ENCODE results near the gene GRIK5. TPM values are rescaled to one million over a fixed set of nuclear protein-coding genes. Genes with fewer than 3 reads are reported as not detected.
A peak's percentile ranks its signal among the peaks of the same experiment; 100 is the strongest.

GRIK5 gene, protein sequence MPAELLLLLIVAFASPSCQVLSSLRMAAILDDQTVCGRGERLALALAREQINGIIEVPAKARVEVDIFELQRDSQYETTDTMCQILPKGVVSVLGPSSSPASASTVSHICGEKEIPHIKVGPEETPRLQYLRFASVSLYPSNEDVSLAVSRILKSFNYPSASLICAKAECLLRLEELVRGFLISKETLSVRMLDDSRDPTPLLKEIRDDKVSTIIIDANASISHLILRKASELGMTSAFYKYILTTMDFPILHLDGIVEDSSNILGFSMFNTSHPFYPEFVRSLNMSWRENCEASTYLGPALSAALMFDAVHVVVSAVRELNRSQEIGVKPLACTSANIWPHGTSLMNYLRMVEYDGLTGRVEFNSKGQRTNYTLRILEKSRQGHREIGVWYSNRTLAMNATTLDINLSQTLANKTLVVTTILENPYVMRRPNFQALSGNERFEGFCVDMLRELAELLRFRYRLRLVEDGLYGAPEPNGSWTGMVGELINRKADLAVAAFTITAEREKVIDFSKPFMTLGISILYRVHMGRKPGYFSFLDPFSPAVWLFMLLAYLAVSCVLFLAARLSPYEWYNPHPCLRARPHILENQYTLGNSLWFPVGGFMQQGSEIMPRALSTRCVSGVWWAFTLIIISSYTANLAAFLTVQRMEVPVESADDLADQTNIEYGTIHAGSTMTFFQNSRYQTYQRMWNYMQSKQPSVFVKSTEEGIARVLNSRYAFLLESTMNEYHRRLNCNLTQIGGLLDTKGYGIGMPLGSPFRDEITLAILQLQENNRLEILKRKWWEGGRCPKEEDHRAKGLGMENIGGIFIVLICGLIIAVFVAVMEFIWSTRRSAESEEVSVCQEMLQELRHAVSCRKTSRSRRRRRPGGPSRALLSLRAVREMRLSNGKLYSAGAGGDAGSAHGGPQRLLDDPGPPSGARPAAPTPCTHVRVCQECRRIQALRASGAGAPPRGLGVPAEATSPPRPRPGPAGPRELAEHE
- polyA plus RNA-seq (2013, experiment 1 of 2): 25.3 TPM
- polyA plus RNA-seq (2013, experiment 2 of 2): 27.2 TPM

DNA sequence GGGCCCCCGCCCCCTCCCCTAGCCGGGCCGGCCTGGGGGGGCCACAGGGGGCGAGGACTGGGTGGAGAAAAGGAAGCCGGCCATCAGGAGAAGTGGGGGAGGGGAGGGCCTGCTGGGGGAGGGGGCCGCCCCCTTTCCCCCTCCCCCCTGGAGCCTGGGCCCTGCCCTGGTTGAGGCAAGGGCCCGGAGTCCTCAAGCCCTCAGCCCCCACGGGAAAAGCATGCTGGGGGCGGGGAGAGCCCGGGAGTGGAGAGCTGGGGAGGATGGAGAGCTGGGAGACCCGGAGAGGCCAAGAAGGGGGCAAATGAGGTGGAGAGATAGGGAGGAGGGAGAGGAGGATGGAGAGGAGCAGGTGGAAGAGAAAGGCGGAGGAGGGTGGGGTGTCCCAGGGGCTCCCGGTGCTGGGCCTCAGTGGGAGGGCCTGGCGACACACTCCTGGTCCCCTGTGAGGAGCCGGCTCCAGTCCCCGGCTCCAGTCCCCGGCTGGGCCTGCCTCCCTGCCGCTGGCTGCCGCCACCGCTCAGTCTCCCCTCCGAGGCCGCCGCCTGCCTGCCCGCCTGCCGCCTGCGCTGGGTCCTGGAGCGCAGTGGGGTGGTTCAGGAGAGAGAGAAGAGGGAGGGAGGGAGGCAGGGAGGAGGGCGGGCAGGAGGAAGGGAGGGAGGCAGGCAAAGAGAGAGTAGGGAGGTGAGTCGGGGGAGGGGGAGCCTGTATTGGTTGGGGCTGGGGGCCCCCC, at the start of gene GRIK5:
Gene GRIK5, minus strand, starts transcription at position 588 of the 733 bp plus-strand sequence. CDS start 4,436 bp downstream, outside the sequence.
- H3K4me1 ChIP-seq (ENCODE audit: insufficient read depth, low read length): 0 out of 2 replicates have a peak, but pooled peaks cover 7% of the 10 kb centered on the region
- H3K36me3 ChIP-seq (ENCODE audit: insufficient read depth, low read length): peaks cover 11% of the 10 kb centered on the region
- H3K4me3 ChIP-seq (ENCODE audit: low read length): peak within 1 kb of the TSS; percentile 60
- no peaks in the 10 kb centered on the region for H3K9me3 ChIP-seq (ENCODE audit: insufficient read depth, low read depth, low read length)
- 0 out of 2 replicates have a peak within 1 kb of the TSS, but pooled peaks have one; percentile 35 for H3K27ac ChIP-seq (ENCODE audit: low read depth, low read length)
- WGBS: 3% methylated on average over 25 of the region's 29 CpGs
- H3K9ac ChIP-seq (ENCODE audit: low read depth, low read length): peak within 1 kb of the TSS; percentile 64
- H3K27me3 ChIP-seq (ENCODE audit: insufficient read depth, low read length): no peaks in the 10 kb centered on the region

DNA sequence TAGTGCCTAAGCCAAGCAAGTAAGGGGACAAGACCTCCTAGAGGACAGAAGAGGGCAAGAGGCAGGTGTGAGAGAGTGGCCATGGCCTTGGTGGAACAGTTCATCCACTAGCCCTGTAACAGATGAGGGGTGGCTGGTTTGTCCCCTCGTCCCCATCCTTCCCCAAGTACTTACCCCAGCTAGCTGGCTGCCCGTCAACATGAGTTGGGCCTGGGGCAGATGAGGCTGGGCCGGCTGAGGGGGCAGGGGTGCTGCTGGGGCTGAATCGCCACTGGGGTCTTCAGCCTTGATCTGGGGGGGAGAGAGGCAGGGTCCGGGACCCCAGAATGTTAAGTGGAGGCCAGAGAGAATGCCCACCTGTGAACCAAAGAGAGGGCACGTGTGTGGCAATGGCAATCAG, 47.1 kb upstream of the GRIK5 start:
- H3K4me1 ChIP-seq (ENCODE audit: insufficient read depth, low read length): peaks cover 29% of the 10 kb centered on the region
- no peaks in the 10 kb centered on the region for H3K36me3 ChIP-seq (ENCODE audit: insufficient read depth, low read length)
- no peak overlapping the region for H3K4me3 ChIP-seq (ENCODE audit: low read length)
- H3K9ac ChIP-seq (ENCODE audit: low read depth, low read length): no peak overlapping the region
- no peaks in the 10 kb centered on the region for H3K27me3 ChIP-seq (ENCODE audit: insufficient read depth, low read length)
- no peaks in the 10 kb centered on the region for H3K9me3 ChIP-seq (ENCODE audit: insufficient read depth, low read depth, low read length)
- no peak overlapping the region for H3K27ac ChIP-seq (ENCODE audit: low read depth, low read length)
- 92% methylated on average over 6 of the region's 6 CpGs for WGBS

DNA sequence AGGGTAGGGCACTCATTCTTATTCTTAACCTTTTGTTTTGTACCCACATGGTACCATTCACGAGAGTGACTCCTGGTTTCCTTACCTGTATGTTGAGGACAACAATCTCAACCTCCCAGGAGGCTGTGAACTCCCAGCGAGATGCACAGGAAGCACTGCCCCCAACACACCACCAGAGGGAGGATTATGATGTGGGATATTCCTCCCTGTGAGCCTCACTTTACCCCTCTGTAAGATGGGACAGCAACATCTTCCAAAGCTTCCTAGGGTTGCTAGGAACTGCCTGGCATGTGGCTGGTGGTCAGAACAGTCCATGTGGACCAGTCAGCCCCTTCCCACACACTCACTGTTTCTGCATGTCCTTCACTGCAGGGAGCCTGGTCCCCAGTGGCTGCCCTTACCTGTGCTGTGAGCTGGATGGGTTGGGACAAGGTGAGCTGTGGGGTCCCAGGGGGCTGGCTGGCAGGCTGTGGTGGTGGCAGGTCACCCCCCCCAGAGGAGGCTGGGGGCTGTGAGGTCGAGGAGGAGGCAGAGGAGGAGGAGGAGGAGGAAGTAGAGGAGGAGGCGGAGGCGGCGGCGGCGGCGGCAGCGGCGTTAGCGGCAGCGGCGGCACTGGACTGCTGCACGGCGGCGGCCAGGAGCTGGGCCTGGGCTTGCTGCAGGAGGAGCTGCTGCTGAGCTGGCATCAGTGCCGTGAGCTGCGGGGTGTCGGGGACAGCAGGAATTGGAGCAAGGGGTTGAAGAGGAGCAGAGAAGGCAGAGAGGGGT, 46.5 kb upstream of the GRIK5 start:
- WGBS: 95% methylated on average over 19 of the region's 20 CpGs
- H3K9ac ChIP-seq (ENCODE audit: low read depth, low read length): no peak overlapping the region

GRCh38 chr19:42115705-42116104, 45.7 kb upstream of the GRIK5 start:
- Histone ChIP-seq H3K36me3 (ENCODE audit: insufficient read depth, low read length) (no peaks in the 10 kb centered on the region), H3K27me3 (ENCODE audit: insufficient read depth, low read length) (no peaks in the 10 kb centered on the region), H3K9ac (ENCODE audit: low read depth, low read length) (no peak overlapping the region), H3K4me1 (ENCODE audit: insufficient read depth, low read length) (peaks cover 18% of the 10 kb centered on the region), H3K9me3 (ENCODE audit: insufficient read depth, low read depth, low read length) (no peaks in the 10 kb centered on the region), H3K27ac (ENCODE audit: low read depth, low read length) (no peak overlapping the region), H3K4me3 (ENCODE audit: low read length) (no peak overlapping the region)
- 94% methylated on average over 4 of the region's 4 CpGs for WGBS

More for the DNA sequence above, 46.5 kb upstream of the GRIK5 start:
- Histone ChIP-seq H3K27ac (ENCODE audit: low read depth, low read length) (no peak overlapping the region), H3K4me1 (ENCODE audit: insufficient read depth, low read length) (peaks cover 23% of the 10 kb centered on the region), H3K9me3 (ENCODE audit: insufficient read depth, low read depth, low read length) (no peaks in the 10 kb centered on the region), H3K4me3 (ENCODE audit: low read length) (no peak overlapping the region), H3K36me3 (ENCODE audit: insufficient read depth, low read length) (no peaks in the 10 kb centered on the region), H3K27me3 (ENCODE audit: insufficient read depth, low read length) (no peaks in the 10 kb centered on the region)

DNA sequence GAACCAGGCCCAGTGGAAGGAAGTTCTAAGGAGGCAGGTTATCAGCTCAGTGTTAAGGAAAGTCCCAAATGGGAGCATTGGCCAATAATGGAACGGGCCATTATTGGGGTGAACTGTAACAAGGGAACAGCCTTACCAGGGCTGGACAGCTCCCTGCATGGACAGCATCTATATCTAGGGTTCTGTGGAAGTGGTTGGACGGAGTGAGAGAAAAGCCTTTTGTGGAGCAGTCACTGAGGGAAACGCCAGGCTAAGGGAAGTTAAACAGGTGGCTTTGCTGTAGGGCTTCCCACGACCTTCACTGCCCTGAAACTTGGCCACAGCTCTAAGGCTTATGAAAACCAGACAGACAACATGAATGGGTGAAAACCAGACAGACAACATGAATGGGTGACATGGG, 45.2 kb upstream of the GRIK5 start:
- Histone ChIP-seq H3K4me3 (ENCODE audit: low read length) (no peak overlapping the region), H3K27me3 (ENCODE audit: insufficient read depth, low read length) (no peaks in the 10 kb centered on the region), H3K4me1 (ENCODE audit: insufficient read depth, low read length) (peaks cover 18% of the 10 kb centered on the region), H3K36me3 (ENCODE audit: insufficient read depth, low read length) (no peaks in the 10 kb centered on the region), H3K9me3 (ENCODE audit: insufficient read depth, low read depth, low read length) (no peaks in the 10 kb centered on the region), H3K27ac (ENCODE audit: low read depth, low read length) (no peak overlapping the region), H3K9ac (ENCODE audit: low read depth, low read length) (no peak overlapping the region)
- 92% methylated on average over 4 of the region's 4 CpGs for WGBS

DNA sequence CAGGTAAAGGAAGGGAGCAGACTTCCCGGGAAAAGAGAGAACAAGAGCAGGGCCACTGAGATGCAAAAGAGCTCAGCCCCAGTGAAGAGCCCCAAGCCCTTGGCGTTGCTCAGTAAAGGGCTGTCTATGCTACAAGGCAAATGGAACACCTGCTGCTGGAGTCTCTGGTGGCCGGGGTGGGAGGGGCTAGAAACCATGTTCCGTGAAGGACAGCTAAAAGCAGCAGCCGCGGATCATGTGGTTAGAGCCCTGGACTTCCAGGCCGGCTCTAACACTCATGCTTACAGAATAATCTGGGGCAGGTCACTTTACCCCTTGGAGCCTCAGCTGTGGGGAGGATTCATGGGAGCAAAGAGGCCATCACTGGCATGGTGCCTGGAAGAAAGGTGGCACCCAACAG, 44.4 kb upstream of the GRIK5 start:
- Histone ChIP-seq H3K4me1 (ENCODE audit: insufficient read depth, low read length) (peaks cover 18% of the 10 kb centered on the region), H3K4me3 (ENCODE audit: low read length) (no peak overlapping the region), H3K27me3 (ENCODE audit: insufficient read depth, low read length) (no peaks in the 10 kb centered on the region), H3K27ac (ENCODE audit: low read depth, low read length) (no peak overlapping the region; the same call in 1 of the 2 replicates), H3K36me3 (ENCODE audit: insufficient read depth, low read length) (no peaks in the 10 kb centered on the region), H3K9ac (ENCODE audit: low read depth, low read length) (no peak overlapping the region), H3K9me3 (ENCODE audit: insufficient read depth, low read depth, low read length) (no peaks in the 10 kb centered on the region)
- WGBS: 27% methylated on average over 7 of the region's 7 CpGs

DNA sequence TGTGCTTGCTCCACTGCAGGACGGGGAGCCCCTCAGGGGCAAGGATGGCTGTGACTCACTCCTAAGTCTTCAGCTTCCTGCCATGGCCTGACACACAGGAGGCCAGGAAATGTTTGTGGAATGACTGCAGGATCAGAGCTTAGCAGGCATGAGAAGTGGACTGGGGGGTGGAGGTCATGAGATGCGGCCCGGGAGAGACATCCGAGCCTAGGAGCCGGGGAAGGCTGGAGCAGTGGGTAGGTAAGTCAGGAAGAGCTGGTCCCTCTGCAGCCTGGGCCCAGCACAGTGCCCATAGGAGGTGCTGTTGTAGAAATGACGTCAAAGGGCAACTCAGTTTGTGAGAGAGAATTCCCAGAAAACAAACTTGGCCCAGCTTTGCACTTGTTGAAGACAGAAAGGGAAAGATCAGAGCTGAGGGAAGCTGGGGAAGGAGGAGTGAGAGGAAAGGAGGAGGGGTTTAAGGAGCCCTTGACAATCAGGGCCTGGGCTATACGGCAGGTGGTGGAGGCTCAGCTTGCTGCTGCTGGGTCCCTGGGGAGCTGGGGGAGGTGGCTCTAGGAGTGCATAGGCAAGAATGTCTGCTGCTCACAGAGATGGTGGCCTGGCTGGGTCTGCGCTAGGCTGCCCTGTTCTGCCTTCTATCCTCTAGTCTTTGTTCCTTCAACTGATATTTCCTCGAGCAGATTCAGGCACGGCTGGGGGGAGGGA, 43.8 kb upstream of the GRIK5 start:
- no peaks in the 10 kb centered on the region for H3K9me3 ChIP-seq (ENCODE audit: insufficient read depth, low read depth, low read length)
- 35% methylated on average over 10 of the region's 10 CpGs for WGBS
- H3K4me3 ChIP-seq (ENCODE audit: low read length): no peak overlapping the region
- H3K36me3 ChIP-seq (ENCODE audit: insufficient read depth, low read length): no peaks in the 10 kb centered on the region
- H3K9ac ChIP-seq (ENCODE audit: low read depth, low read length): no peak overlapping the region
- no peak overlapping the region; the same call in 1 of the 2 replicates for H3K27ac ChIP-seq (ENCODE audit: low read depth, low read length)
- H3K4me1 ChIP-seq (ENCODE audit: insufficient read depth, low read length): peaks cover 19% of the 10 kb centered on the region
- no peaks in the 10 kb centered on the region for H3K27me3 ChIP-seq (ENCODE audit: insufficient read depth, low read length)

DNA sequence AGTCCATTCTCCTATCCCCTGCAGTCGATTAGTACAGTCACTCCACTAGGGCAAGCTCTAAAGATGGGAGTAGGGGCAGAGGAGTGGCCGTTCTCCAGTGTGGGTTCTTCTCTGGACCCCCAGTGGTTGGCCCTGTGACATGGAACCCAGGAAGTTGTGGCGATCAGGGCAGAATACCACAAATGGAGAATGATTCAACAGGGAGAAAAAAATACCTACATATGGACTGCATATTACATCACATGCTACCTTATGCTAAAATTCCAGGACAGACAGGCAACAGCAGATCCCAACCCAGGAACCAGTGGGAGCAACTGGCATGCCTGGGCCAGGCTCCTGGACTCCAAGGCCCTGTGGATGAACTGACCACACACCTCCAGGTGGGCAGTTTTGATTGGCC, 41.8 kb upstream of the GRIK5 start:
- no peaks in the 10 kb centered on the region for H3K27me3 ChIP-seq (ENCODE audit: insufficient read depth, low read length)
- no peaks in the 10 kb centered on the region for H3K9me3 ChIP-seq (ENCODE audit: insufficient read depth, low read depth, low read length)
- no peak overlapping the region for H3K9ac ChIP-seq (ENCODE audit: low read depth, low read length)
- 82% methylated on average over 3 of the region's 3 CpGs for WGBS
- H3K27ac ChIP-seq (ENCODE audit: low read depth, low read length): no peak overlapping the region
- H3K4me1 ChIP-seq (ENCODE audit: insufficient read depth, low read length): peaks cover 21% of the 10 kb centered on the region
- no peaks in the 10 kb centered on the region for H3K36me3 ChIP-seq (ENCODE audit: insufficient read depth, low read length)
- no peak overlapping the region for H3K4me3 ChIP-seq (ENCODE audit: low read length)

GRCh38 chr19:42111384-42111783, 41.4 kb upstream of the GRIK5 start:
- Histone ChIP-seq H3K4me1 (ENCODE audit: insufficient read depth, low read length) (peaks cover 21% of the 10 kb centered on the region), H3K27ac (ENCODE audit: low read depth, low read length) (no peak overlapping the region), H3K9me3 (ENCODE audit: insufficient read depth, low read depth, low read length) (no peaks in the 10 kb centered on the region), H3K4me3 (ENCODE audit: low read length) (no peak overlapping the region), H3K36me3 (ENCODE audit: insufficient read depth, low read length) (no peaks in the 10 kb centered on the region), H3K27me3 (ENCODE audit: insufficient read depth, low read length) (no peaks in the 10 kb centered on the region), H3K9ac (ENCODE audit: low read depth, low read length) (no peak overlapping the region)
- 87% methylated on average over 1 of the region's 1 CpG for WGBS

- H3K9ac ChIP-seq (ENCODE audit: low read depth, low read length): no peak overlapping the region
- peaks cover 21% of the 10 kb centered on the region for H3K4me1 ChIP-seq (ENCODE audit: insufficient read depth, low read length)
- WGBS: 87% methylated on average over 1 of the region's 1 CpG
- no peaks in the 10 kb centered on the region for H3K27me3 ChIP-seq (ENCODE audit: insufficient read depth, low read length)
- H3K4me3 ChIP-seq (ENCODE audit: low read length): no peak overlapping the region
- no peaks in the 10 kb centered on the region for H3K9me3 ChIP-seq (ENCODE audit: insufficient read depth, low read depth, low read length)
- no peak overlapping the region for H3K27ac ChIP-seq (ENCODE audit: low read depth, low read length)
- no peaks in the 10 kb centered on the region for H3K36me3 ChIP-seq (ENCODE audit: insufficient read depth, low read length)
These were observed 40.7 kb upstream of the GRIK5 start for GRCh38 chr19:42110658-42111057.

Measured in HUES64 (cell line).